DND-41 (cell line): Measurements from ENCODE around the gene SCRN1.

Source experiments
- ATAC-seq: fragments of 200-7000 bp; cut with Tn5 transposase; 3 replicates; pipeline ENCODE4 v1.9.1; 2021; ENCODE audit warnings: low read depth; ENCODE audit not compliant: insufficient read depth
- DNase-seq: peaks from one replicate; pipeline ENCODE4 v3.0.0-alpha.2; 2020
- H2AFZ ChIP-seq: 2 replicates; pipeline ENCODE4 v1.6.0; 2012; ENCODE audit warnings: low read depth, low read length
- H3K27ac ChIP-seq: 2 replicates; pipeline ENCODE4 v1.5.1; 2012; ENCODE audit warnings: low read length, inconsistent platforms
- H3K27me3 ChIP-seq: fragments of 200-600 bp; sonication (generic); 2 replicates; pipeline ENCODE4 v1.6.0; 2012; ENCODE audit warnings: low read length, mild to moderate bottlenecking, inconsistent platforms; ENCODE audit not compliant: insufficient read depth, poor library complexity
- H3K36me3 ChIP-seq: 2 replicates; pipeline ENCODE4 v1.5.1; 2012; ENCODE audit warnings: low read length, inconsistent platforms; ENCODE audit not compliant: insufficient read depth
- H3K4me1 ChIP-seq: 2 replicates; pipeline ENCODE4 v1.5.1; 2012; ENCODE audit warnings: mild to moderate bottlenecking, low read length; ENCODE audit not compliant: insufficient read depth
- H3K4me2 ChIP-seq: 2 replicates; pipeline ENCODE4 v1.6.0; 2012; ENCODE audit warnings: mild to moderate bottlenecking, moderate library complexity, low read length, inconsistent platforms; ENCODE audit not compliant: insufficient read depth
- H3K4me3 ChIP-seq, 2 experiments: fragments of 200-600 bp in 1 of 2; shearing (Covaris generic) in 1 of 2; 2 replicates each; pipeline ENCODE4 v1.5.1; 2012 to 2016; ENCODE audit warnings: inconsistent platforms in 2 of 2, low read length in 2 of 2, mild to moderate bottlenecking in 2 of 2, low read depth in 1 of 2, moderate library complexity in 1 of 2
- H3K79me2 ChIP-seq: 2 replicates; pipeline ENCODE4 v1.6.0; 2012; ENCODE audit warnings: low read length, inconsistent platforms; ENCODE audit not compliant: insufficient read depth
- H3K9ac ChIP-seq: 2 replicates; pipeline ENCODE4 v1.6.0; 2012; ENCODE audit warnings: low read depth, mild to moderate bottlenecking, inconsistent platforms, low read length, moderate library complexity
- H3K9me3 ChIP-seq: 2 replicates; pipeline ENCODE4 v1.5.1; 2012; ENCODE audit warnings: low read length, moderate library complexity, mild to moderate bottlenecking, inconsistent platforms; ENCODE audit not compliant: insufficient read depth, severe bottlenecking
- H4K20me1 ChIP-seq: 2 replicates; pipeline ENCODE4 v1.6.0; 2012; ENCODE audit warnings: low read length; ENCODE audit not compliant: insufficient read depth
- CTCF ChIP-seq: IDR thresholded peaks from 2 replicates; pipeline ENCODE4 v1.5.1; 2012; ENCODE audit warnings: borderline replicate concordance, low read length, moderate library complexity, mild to moderate bottlenecking; ENCODE audit not compliant: poor library complexity, severe bottlenecking; ENCODE audit errors: extremely low read depth
- EZH2 ChIP-seq: IDR thresholded peaks from 3 replicates; pipeline ENCODE4 v1.6.1; 2012; ENCODE audit warnings: borderline replicate concordance, low read depth, mild to moderate bottlenecking, moderate library complexity, low read length, inconsistent platforms; ENCODE audit not compliant: severe bottlenecking

Gene SCRN1

GRCh38 chr7:29955799-29956486, 33.7 kb downstream of the SCRN1 start:
- H3K9ac ChIP-seq = no peak overlapping the region
- H3K27ac ChIP-seq = no peak overlapping the region
- H3K79me2 ChIP-seq = no peaks in the 10 kb centered on the region
- no peaks in the 10 kb centered on the region for H4K20me1 ChIP-seq
- H3K36me3 ChIP-seq = no peaks in the 10 kb centered on the region
- H3K4me2 ChIP-seq = no peak overlapping the region
- ATAC-seq (0 out of 3 replicates have a peak, but pooled peaks have one; percentile 45), DNase-seq (peak; percentile 6)
- H3K4me1 ChIP-seq = no peaks in the 10 kb centered on the region
- no peak overlapping the region for H3K4me3 ChIP-seq
- H3K9me3 ChIP-seq = peaks cover 10% of the 10 kb centered on the region
- no peak overlapping the region; the same call in 1 of the 2 replicates for H2AFZ ChIP-seq
- peaks cover 3% of the 10 kb centered on the region for H3K27me3 ChIP-seq
- TF ChIP-seq EZH2 (no peak), CTCF (no peak)

- Histone ChIP-seq H3K27me3 (peaks cover 3% of the 10 kb centered on the region), H3K9me3 (peaks cover 17% of the 10 kb centered on the region), H3K79me2 (no peaks in the 10 kb centered on the region), H3K9ac (no peak overlapping the region), H3K4me3 (no peak overlapping the region), H3K27ac (no peak overlapping the region), H2AFZ (no peak overlapping the region), H3K4me1 (no peaks in the 10 kb centered on the region), H3K4me2 (no peak overlapping the region), H4K20me1 (no peaks in the 10 kb centered on the region), H3K36me3 (no peaks in the 10 kb centered on the region)
- TF ChIP-seq EZH2 (no peak), CTCF (no peak)
- no peak for DNase-seq
- no peak for ATAC-seq
These were observed 34.4 kb downstream of the SCRN1 start for GRCh38 chr7:29955075-29955792.

- Histone ChIP-seq H2AFZ (no peak overlapping the region), H3K9ac (no peak overlapping the region), H3K4me1 (no peaks in the 10 kb centered on the region), H3K27me3 (peaks cover 3% of the 10 kb centered on the region), H3K79me2 (no peaks in the 10 kb centered on the region), H4K20me1 (no peaks in the 10 kb centered on the region), H3K27ac (no peak overlapping the region), H3K9me3 (peaks cover 25% of the 10 kb centered on the region), H3K36me3 (no peaks in the 10 kb centered on the region), H3K4me2 (no peak overlapping the region), H3K4me3 (no peak overlapping the region)
- TF ChIP-seq EZH2 = no peak
- TF ChIP-seq CTCF = no peak
- DNase-seq (no peak), ATAC-seq (no peak)
These were observed 35.8 kb downstream of the SCRN1 start for GRCh38 chr7:29953726-29954347.
